Urinary bladder (tissue), 4 donors: ENCODE data around the gene GADD45GIP1. TPM values are rescaled to one million over a fixed set of nuclear protein-coding genes. Genes with fewer than 3 reads are reported as not detected.
"Not testable (repeated sequence)": the region's sequence is repeated elsewhere in the genome, so short reads cannot be mapped to it uniquely, and the experiment has no call there.

ENCODE experiments used
- DNase-seq: peaks from one replicate; pipeline ENCODE4 v3.0.0-alpha.2; 2015; ENCODE audit errors: extremely low spot score
- H3K27ac ChIP-seq: one replicate; pipeline ENCODE4 v1.5.1; 2013; ENCODE audit warnings: low read depth, mild to moderate bottlenecking, moderate library complexity
- H3K36me3 ChIP-seq: one replicate; pipeline ENCODE4 v1.6.1; 2013; ENCODE audit warnings: mild to moderate bottlenecking, moderate library complexity; ENCODE audit not compliant: insufficient read depth
- H3K4me1 ChIP-seq: one replicate; pipeline ENCODE4 v1.6.1; 2013; ENCODE audit warnings: mild to moderate bottlenecking, moderate library complexity; ENCODE audit not compliant: insufficient read depth
- H3K4me3 ChIP-seq: one replicate; pipeline ENCODE4 v1.5.1; 2013; ENCODE audit warnings: low read depth, low read length
- WGBS: extraction: QIAGEN DNeasy Blood & Tissue Kit; methylation state at CpG from one replicate; pipeline ENCODE4 v1.1.7; 2013; 5-methylcytosine and 5-hydroxymethylcytosine counted together
- polyA plus RNA-seq: library from polyadenylated mRNA; stranded (reverse); fragments of 200-250 nt; gene quantifications from one replicate; pipeline ENCODE4 v1.2.3, GENCODE V29; 2013
- total RNA-seq: library from RNA; depleted of rRNA; stranded (reverse); fragments of >200 nt; gene quantifications from one replicate; pipeline ENCODE4 v1.2.3, GENCODE V29; 2014
- donor health status: healthy with polysubstance abuse.
- donor health status: healthy.

GADD45GIP1 gene
- total and polyA plus RNA-seq, 2 donors: 7.3 to 45.9 TPM

- DNase-seq: no peak
- Histone ChIP-seq H3K36me3 (peaks cover 2% of the 10 kb centered on the region), H3K4me3 (no peak overlapping the region), H3K4me1 (peaks cover 3% of the 10 kb centered on the region), H3K27ac (no peak overlapping the region)
- 20% methylated on average over 23 of the region's 23 CpGs for WGBS
Measured at GRCh38 chr19:12937093-12937926, 19.7 kb downstream of the GADD45GIP1 start.

DNA sequence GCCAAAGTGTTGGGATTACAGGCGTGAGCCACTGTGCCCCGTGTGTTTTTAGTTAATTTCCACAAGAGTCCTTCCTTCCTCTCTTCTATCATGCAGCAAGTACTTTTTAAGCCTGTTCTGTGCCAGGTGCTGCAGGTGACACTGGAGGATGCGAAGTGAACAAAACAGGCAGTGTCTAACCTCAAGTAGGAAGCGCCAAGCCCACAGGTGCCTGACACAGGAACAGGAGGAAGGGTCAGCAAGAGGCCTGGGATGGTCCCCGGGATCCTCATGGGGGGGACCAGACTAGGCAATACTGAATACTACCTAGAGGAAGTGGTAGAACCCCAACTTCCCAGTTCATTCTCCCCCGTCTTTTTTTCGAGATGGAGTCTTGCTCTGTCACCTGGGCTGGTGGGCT lies 20.4 kb downstream of the GADD45GIP1 start:
- 73% methylated on average over 7 of the region's 7 CpGs for WGBS
- DNase-seq: no peak
- no peak overlapping the region for H3K4me3 ChIP-seq
- no peak overlapping the region for H3K27ac ChIP-seq
- peaks cover 3% of the 10 kb centered on the region for H3K4me1 ChIP-seq
- no peaks in the 10 kb centered on the region for H3K36me3 ChIP-seq

DNA sequence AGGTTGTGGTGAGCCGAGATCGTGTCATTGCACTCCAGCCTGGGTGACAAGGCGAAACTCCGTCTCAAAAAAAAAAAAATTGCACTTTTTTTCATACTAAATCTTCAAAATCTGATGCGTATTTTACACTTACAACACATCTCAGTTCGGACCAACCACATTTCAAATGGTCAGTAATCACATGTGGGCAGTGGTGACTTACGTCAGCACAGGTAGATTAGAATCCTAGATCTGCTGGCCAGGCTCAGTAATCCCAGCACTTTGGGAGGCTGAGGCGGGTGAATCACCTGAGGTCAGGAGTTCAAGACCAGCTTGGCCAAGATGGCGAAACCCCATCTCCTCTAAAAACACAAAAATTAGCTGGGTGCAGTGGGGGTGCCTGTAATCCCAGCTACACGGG lies 22.0 kb downstream of the GADD45GIP1 start:
- Histone ChIP-seq H3K36me3 (no peaks in the 10 kb centered on the region), H3K4me3 (no peak overlapping the region), H3K4me1 (peaks cover 2% of the 10 kb centered on the region), H3K27ac (no peak overlapping the region)
- DNase-seq: no peak
- 89% methylated on average over 10 of the region's 10 CpGs for WGBS

- Histone ChIP-seq H3K4me1 (no peaks in the 10 kb centered on the region), H3K36me3 (peaks cover under 1% of the 10 kb centered on the region), H3K27ac (no peak within 1 kb of the TSS), H3K4me3 (peak within 1 kb of the TSS; percentile 70)
- peak; percentile 85 for DNase-seq
- WGBS: 3% methylated on average over 51 of the region's 51 CpGs
Measured at GRCh38 chr19:12933287-12934072, 23.5 kb downstream of the GADD45GIP1 start, which contains the start of gene FARSA. Gene FARSA (minus strand): TSS chr19:12933711. CDS start chr19:12933696, 15 bp downstream.

- 29% methylated on average over 16 of the region's 16 CpGs for WGBS
- no peaks in the 10 kb centered on the region for H3K4me1 ChIP-seq
- H3K27ac ChIP-seq: no peak overlapping the region
- H3K4me3 ChIP-seq: peak overlapping the region; percentile 70
- DNase-seq: no peak
- peaks cover 2% of the 10 kb centered on the region for H3K36me3 ChIP-seq
Measured at GRCh38 chr19:12932392-12933286, 24.4 kb downstream of the GADD45GIP1 start.

GRCh38 chr19:12930002-12930645 lies 26.9 kb downstream of the GADD45GIP1 start:
- Histone ChIP-seq H3K4me3 (no peak overlapping the region), H3K36me3 (peaks cover 2% of the 10 kb centered on the region), H3K27ac (no peak overlapping the region), H3K4me1 (no peaks in the 10 kb centered on the region)
- WGBS: 90% methylated on average over 19 of the region's 19 CpGs
- DNase-seq: no peak

- H3K4me3 ChIP-seq: no peak overlapping the region
- no peak for DNase-seq
- peaks cover 5% of the 10 kb centered on the region for H3K36me3 ChIP-seq
- H3K4me1 ChIP-seq: no peaks in the 10 kb centered on the region
- 96% methylated on average over 29 of the region's 29 CpGs for WGBS
- H3K27ac ChIP-seq: no peak overlapping the region
Measured at GRCh38 chr19:12924621-12925310, 32.3 kb downstream of the GADD45GIP1 start.

DNA sequence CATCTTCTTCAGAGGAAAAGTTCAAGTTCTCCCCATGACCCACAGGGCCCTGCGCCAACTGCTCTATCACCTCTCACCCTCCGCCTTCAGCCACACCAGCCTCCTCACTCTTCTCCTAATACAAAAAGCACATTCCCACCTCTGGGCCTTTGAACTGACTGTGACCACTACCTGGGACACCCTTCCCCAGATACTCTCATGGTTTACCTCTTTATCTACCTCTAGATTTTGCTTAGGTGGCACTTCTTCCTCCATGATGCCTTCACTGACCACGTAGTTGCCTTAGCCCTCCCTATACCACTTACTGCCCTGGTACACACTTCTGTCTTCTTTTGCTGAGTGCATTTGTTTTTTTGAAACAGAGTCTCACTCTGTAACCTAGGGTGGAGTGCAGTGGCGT lies 34.1 kb downstream of the GADD45GIP1 start:
- no peak for DNase-seq
- Histone ChIP-seq H3K4me1 (no peaks in the 10 kb centered on the region), H3K36me3 (peaks cover 3% of the 10 kb centered on the region), H3K27ac (no peak overlapping the region), H3K4me3 (no peak overlapping the region)
- 98% methylated on average over 4 of the region's 4 CpGs for WGBS

- H3K4me3 ChIP-seq: no peak overlapping the region
- no peak for DNase-seq
- H3K4me1 ChIP-seq: no peaks in the 10 kb centered on the region
- H3K27ac ChIP-seq: no peak overlapping the region
- peaks cover 3% of the 10 kb centered on the region for H3K36me3 ChIP-seq
- WGBS: 38% methylated on average over 3 of the region's 3 CpGs
Measured at GRCh38 chr19:12921047-12921446, 36.0 kb downstream of the GADD45GIP1 start.

GRCh38 chr19:12918253-12918652 lies 38.8 kb downstream of the GADD45GIP1 start:
- WGBS: 95% methylated on average over 14 of the region's 14 CpGs
- no peak overlapping the region for H3K27ac ChIP-seq
- H3K4me1 ChIP-seq: no peaks in the 10 kb centered on the region
- no peak overlapping the region for H3K4me3 ChIP-seq
- DNase-seq: no peak
- H3K36me3 ChIP-seq: peaks cover 3% of the 10 kb centered on the region

- H3K4me3 ChIP-seq, H3K27ac ChIP-seq, H3K4me1 ChIP-seq, H3K36me3 ChIP-seq, DNase-seq: not testable (repeated sequence)
- WGBS: 89% methylated on average over 4 of the region's 4 CpGs
Measured at GRCh38 chr19:12915860-12916259, 41.2 kb downstream of the GADD45GIP1 start.

DNA sequence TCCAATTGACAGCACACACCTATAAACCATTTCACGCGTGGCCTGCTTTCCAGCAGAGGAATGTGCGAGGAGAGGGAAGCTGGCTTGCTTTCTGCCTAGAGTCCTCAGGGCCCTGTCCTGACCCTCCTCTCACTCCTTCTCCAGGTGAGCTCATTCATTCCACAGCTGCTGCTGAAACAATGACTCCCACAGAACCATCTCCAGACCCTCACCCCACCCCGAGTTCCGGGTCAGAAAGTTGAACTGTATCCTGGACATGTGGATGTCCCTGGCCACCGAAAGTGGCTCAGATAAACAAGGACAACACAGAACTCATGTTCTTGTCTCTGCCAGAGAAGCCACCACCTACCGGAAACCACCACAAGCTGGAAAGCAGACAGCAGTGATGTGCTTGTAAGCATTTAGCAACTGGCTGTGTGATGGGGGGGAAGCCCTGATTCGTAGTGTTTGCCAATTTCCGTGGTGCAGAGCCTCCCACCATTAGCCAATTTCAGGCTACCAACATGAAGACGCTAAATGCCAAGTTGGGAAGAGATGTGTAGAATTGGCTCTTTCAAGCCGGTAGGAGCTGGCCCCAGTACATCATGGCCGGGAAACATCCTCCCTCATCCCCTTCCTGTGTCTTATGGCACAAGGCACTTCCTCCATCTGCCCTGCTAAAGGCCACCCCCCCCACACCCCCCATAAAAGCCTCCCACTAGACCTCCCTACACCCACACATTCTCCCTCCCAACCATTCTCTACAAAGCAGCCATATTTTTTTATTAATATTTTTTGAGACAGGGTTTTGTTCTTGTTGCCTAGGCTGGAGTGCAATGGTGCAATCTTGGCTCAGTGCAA lies 43.0 kb downstream of the GADD45GIP1 start:
- DNase-seq: no peak
- Histone ChIP-seq H3K4me3 (no peak overlapping the region), H3K4me1 (no peaks in the 10 kb centered on the region), H3K36me3 (no peaks in the 10 kb centered on the region), H3K27ac (peak overlapping the region; percentile 11)
- 45% methylated on average over 12 of the region's 12 CpGs for WGBS
